GM12878 (cell line): ENCODE measurements around the gene GAS2L1. TPM values are rescaled to one million over a fixed set of nuclear protein-coding genes. Genes with fewer than 3 reads are reported as not detected.
A peak's percentile ranks its signal among the peaks of the same experiment; 100 is the strongest.

Source experiments
- BCLAF1 ChIP-seq: fragments of 450-650 bp; IDR thresholded peaks from 2 replicates; pipeline ENCODE4 v1.6.1; 2017; ENCODE audit warnings: antibody characterized with exemption, mild to moderate bottlenecking, moderate library complexity
- NKRF ChIP-seq: fragments of 450-650 bp; conservative IDR thresholded peaks from 2 replicates; pipeline ENCODE4 v1.6.1; 2017; ENCODE audit warnings: mild to moderate bottlenecking, moderate library complexity
- SKIL ChIP-seq: fragments of 450-650 bp; IDR thresholded peaks from 2 replicates; pipeline ENCODE4 v1.6.1; 2017; ENCODE audit warnings: mild to moderate bottlenecking, low read depth, inconsistent platforms; ENCODE audit not compliant: poor library complexity, severe bottlenecking
- TAF1 ChIP-seq: IDR thresholded peaks from 2 replicates; pipeline ENCODE4 v1.6.1; 2011; ENCODE audit warnings: mild to moderate bottlenecking, low read depth, low read length, borderline replicate concordance
- ZNF217 ChIP-seq: fragments of 450-650 bp; IDR thresholded peaks from 2 replicates; pipeline ENCODE4 v1.6.1; 2017; ENCODE audit warnings: antibody characterized with exemption, mild to moderate bottlenecking
- ZNF592 ChIP-seq: fragments of 450-650 bp; IDR thresholded peaks from 2 replicates; pipeline ENCODE4 v1.6.1; 2017; ENCODE audit warnings: mild to moderate bottlenecking, moderate library complexity
- polyA plus RNA-seq, 11 experiments: library from polyadenylated mRNA; depleted of rRNA in 4 of 11; unstranded in 6 of 11; stranded (reverse) in 5 of 11; fragments of >200 nt; fragmentation: Nextera tagmentation in 4 of 11; fragmentation: Illumina TruSeq in 1 of 11; extraction: Ambion mirVana in 4 of 11; extraction: Trizol in 1 of 11; gene quantifications; 1 replicate in 1 of 11; 2 replicates in 10 of 11; pipeline versions ENCODE4 v1.2.1 to v1.2.3, GENCODE V29; 2011 to 2016; ENCODE audit warnings: inconsistent platforms in 2 of 11, missing spikeins in 2 of 11, low read depth in 1 of 11
- total RNA-seq, 4 experiments: library from RNA; depleted of rRNA in 3 of 4; stranded (reverse); fragments of >200 nt in 3 of 4; fragmentation: Illumina TruSeq in 1 of 4; extraction: Trizol in 1 of 4; gene quantifications; 2 replicates each; pipeline versions ENCODE4 v1.2.1 to v1.2.3, GENCODE V29; 2013 to 2021
- TF ChIP-seq, protein P1 (sequence below): fragments of 450-650 bp; formaldehyde crosslinking; IDR thresholded peaks from 2 replicates; pipeline ENCODE4 v1.5.0; 2022; ENCODE audit warnings: mild to moderate bottlenecking, missing genetic modification characterization
- TF ChIP-seq, protein P2 (sequence below): fragments of 450-650 bp; formaldehyde crosslinking; IDR thresholded peaks from 2 replicates; pipeline ENCODE4 v1.4.0; 2020; ENCODE audit warnings: mild to moderate bottlenecking, moderate library complexity

Gene GAS2L1
- total and polyA plus RNA-seq, 10 of the 15 experiments (the other 5 are each of a cell fraction or from before 2014, with no cell fraction given), result 0.03 to 0.13 TPM; not detected in 8

DNA sequence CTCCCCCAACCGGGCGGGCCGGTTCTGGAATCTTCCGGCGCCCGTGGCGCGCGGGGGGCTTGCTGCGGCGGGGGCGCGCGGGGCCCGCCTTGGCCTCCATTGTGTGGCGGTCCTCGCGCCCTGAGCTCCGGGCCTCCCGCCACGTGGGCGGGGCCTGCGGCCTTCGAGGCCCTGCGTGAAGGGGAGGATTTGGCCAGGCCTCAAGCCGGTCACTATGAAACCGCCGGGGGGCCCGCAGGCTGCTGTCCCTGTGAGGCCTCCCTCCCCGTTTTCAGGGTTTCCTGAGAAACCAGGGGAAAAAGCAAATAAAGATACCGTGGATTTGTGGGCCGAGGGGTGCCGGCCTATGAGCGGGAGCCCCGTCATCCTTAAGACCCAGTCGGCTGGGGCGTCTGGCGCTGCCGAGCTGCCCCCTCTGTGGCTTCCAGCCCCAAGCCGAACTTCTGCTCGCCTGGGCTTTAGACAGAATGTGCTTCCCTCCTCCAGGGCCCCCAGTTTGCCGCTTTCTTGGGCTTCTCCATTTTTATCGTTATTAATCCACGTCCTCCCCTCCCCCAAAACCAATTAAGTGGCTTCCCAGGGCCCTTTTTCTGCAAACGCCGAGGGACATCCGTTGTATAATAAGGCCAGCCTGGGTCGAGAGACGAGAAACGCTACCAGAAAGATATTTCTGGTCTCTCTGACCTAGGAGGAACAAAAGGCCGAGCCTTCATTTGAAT, 37.8 kb upstream of the GAS2L1 start (continued):
- TF ChIP-seq, protein P1, sequence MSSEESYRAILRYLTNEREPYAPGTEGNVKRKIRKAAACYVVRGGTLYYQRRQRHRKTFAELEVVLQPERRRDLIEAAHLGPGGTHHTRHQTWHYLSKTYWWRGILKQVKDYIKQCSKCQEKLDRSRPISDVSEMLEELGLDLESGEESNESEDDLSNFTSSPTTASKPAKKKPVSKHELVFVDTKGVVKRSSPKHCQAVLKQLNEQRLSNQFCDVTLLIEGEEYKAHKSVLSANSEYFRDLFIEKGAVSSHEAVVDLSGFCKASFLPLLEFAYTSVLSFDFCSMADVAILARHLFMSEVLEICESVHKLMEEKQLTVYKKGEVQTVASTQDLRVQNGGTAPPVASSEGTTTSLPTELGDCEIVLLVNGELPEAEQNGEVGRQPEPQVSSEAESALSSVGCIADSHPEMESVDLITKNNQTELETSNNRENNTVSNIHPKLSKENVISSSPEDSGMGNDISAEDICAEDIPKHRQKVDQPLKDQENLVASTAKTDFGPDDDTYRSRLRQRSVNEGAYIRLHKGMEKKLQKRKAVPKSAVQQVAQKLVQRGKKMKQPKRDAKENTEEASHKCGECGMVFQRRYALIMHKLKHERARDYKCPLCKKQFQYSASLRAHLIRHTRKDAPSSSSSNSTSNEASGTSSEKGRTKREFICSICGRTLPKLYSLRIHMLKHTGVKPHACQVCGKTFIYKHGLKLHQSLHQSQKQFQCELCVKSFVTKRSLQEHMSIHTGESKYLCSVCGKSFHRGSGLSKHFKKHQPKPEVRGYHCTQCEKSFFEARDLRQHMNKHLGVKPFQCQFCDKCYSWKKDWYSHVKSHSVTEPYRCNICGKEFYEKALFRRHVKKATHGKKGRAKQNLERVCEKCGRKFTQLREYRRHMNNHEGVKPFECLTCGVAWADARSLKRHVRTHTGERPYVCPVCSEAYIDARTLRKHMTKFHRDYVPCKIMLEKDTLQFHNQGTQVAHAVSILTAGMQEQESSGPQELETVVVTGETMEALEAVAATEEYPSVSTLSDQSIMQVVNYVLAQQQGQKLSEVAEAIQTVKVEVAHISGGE (CRISPR knock-in tag), result no peak
- TF ChIP-seq, protein P2, sequence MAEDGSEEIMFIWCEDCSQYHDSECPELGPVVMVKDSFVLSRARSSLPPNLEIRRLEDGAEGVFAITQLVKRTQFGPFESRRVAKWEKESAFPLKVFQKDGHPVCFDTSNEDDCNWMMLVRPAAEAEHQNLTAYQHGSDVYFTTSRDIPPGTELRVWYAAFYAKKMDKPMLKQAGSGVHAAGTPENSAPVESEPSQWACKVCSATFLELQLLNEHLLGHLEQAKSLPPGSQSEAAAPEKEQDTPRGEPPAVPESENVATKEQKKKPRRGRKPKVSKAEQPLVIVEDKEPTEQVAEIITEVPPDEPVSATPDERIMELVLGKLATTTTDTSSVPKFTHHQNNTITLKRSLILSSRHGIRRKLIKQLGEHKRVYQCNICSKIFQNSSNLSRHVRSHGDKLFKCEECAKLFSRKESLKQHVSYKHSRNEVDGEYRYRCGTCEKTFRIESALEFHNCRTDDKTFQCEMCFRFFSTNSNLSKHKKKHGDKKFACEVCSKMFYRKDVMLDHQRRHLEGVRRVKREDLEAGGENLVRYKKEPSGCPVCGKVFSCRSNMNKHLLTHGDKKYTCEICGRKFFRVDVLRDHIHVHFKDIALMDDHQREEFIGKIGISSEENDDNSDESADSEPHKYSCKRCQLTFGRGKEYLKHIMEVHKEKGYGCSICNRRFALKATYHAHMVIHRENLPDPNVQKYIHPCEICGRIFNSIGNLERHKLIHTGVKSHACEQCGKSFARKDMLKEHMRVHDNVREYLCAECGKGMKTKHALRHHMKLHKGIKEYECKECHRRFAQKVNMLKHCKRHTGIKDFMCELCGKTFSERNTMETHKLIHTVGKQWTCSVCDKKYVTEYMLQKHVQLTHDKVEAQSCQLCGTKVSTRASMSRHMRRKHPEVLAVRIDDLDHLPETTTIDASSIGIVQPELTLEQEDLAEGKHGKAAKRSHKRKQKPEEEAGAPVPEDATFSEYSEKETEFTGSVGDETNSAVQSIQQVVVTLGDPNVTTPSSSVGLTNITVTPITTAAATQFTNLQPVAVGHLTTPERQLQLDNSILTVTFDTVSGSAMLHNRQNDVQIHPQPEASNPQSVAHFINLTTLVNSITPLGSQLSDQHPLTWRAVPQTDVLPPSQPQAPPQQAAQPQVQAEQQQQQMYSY (CRISPR knock-in tag), result no peak
- peak; percentile 45; the same call in 1 of the 2 replicates for TF ChIP-seq ZNF217
- TF ChIP-seq BCLAF1, result no peak
- no peak for TF ChIP-seq SKIL
- TF ChIP-seq TAF1, result no peak; the same call in 1 of the 2 replicates
- peak; percentile 85 for TF ChIP-seq NKRF
- no peak for TF ChIP-seq ZNF592
